ENCODE measurements around the gene SERF2.

SERF2 gene

DNA sequence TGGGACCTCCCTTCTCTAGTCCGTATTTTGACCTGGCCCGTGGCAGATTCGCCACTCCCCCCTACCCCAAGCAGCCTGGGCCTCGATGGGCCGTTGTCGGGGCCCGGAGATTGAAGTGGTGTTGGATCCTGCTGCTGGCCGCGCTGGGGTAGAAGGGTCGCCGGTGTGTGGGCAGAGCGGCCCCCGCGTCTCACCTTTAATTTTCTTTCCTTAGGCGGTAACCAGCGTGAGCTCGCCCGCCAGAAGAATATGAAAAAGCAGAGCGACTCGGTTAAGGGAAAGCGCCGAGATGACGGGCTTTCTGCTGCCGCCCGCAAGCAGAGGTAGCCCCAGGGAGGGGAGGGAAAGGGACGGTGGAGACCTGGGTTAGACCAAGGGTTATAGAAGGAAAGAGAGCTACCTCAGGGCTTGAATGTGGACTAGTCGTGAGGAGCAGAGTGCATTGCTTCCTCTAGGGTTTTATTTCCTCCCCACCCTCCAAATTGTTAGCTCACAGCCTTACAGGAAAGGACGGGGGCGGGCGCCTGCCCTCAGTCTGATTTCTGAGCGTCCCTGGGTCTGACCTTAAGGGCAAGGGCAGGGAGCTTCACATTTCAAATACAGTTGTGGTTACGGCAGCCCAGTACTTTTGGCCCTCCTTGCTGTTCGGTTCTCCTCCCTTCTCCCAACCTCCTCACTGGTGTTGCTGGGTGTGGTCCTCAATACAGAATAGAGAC, 799 bp downstream of the SERF2 start:
- peaks cover 17% of the 10 kb centered on the region for H3K4me1 ChIP-seq (ENCODE audit: control insufficient read depth, insufficient read depth, low read length, poor library complexity, severe bottlenecking)

DNA sequence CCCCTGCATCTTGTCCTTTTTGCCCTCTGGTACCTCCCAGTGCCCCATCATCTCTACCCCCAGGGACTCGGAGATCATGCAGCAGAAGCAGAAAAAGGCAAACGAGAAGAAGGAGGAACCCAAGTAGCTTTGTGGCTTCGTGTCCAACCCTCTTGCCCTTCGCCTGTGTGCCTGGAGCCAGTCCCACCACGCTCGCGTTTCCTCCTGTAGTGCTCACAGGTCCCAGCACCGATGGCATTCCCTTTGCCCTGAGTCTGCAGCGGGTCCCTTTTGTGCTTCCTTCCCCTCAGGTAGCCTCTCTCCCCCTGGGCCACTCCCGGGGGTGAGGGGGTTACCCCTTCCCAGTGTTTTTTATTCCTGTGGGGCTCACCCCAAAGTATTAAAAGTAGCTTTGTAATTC, 1.5 kb downstream of the SERF2 start:
- peaks cover 35% of the 10 kb centered on the region for H3K36me3 ChIP-seq (ENCODE audit: control insufficient read depth, insufficient read depth, low read length)
- peak overlapping the region; percentile 96 for H3K4me3 ChIP-seq (ENCODE audit: insufficient read depth, low read depth, low read length, poor library complexity, severe bottlenecking)
- no peaks in the 10 kb centered on the region for H3K27me3 ChIP-seq (replicated peaks; ENCODE audit: control insufficient read depth, insufficient read depth, low read length, poor library complexity, severe bottlenecking)
- H3K27ac ChIP-seq (ENCODE audit: insufficient read depth, low read length, poor library complexity, severe bottlenecking): peak overlapping the region; percentile 98
- no peak for DNase-seq
- peaks cover 17% of the 10 kb centered on the region for H3K4me1 ChIP-seq (ENCODE audit: control insufficient read depth, insufficient read depth, low read length, poor library complexity, severe bottlenecking)
- H3K9me3 ChIP-seq (ENCODE audit: control insufficient read depth, low read length): no peaks in the 10 kb centered on the region

More for the DNA sequence above, 799 bp downstream of the SERF2 start:
- no peak for DNase-seq
- no peaks in the 10 kb centered on the region for H3K27me3 ChIP-seq (replicated peaks; ENCODE audit: control insufficient read depth, insufficient read depth, low read length, poor library complexity, severe bottlenecking)
- peak overlapping the region; percentile 98 for H3K27ac ChIP-seq (ENCODE audit: insufficient read depth, low read length, poor library complexity, severe bottlenecking)
- no peaks in the 10 kb centered on the region for H3K9me3 ChIP-seq (ENCODE audit: control insufficient read depth, low read length)
- peak overlapping the region; percentile 96 for H3K4me3 ChIP-seq (ENCODE audit: insufficient read depth, low read depth, low read length, poor library complexity, severe bottlenecking)
- H3K36me3 ChIP-seq (ENCODE audit: control insufficient read depth, insufficient read depth, low read length): peaks cover 34% of the 10 kb centered on the region

DNA sequence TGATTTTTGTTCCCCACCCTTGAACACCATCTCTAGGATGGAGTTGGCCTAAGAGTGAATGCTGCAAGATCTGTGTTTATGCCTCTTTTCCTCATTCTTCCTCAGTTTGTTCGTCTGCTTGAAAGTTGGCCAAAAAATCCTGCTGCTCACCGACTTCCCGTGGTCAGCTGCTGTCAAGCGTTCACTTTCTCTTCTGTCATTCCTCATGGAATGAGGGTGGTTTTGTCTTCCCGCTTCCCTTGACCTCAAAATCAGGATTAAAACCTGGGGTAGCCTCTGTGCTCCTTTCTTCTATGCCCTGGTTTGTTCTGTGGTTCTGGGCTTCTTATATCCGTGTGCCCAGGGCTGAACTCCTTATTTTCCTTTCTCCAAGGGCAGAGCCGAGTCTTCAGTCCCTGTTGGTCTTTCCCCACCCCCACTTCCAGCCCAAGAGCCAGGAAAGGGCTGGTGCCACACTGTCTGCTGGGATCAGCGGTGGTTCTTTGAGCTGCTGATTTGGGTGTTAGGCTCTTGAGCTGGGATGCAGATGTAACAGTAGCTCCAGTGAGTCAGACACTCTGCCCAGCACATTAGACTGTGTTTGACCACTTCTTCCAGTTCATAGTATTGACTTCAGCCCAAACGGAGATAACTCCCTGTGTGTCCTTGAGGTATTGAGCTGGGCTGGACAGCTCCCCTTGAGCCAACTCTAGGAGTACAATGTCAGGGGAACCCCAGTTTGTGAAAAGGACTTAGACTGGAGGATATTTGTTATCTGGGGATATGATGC, 2.3 kb downstream of the SERF2 start:
- Histone ChIP-seq H3K9me3 (ENCODE audit: control insufficient read depth, low read length) (no peaks in the 10 kb centered on the region), H3K4me3 (ENCODE audit: insufficient read depth, low read depth, low read length, poor library complexity, severe bottlenecking) (no peak overlapping the region), H3K36me3 (ENCODE audit: control insufficient read depth, insufficient read depth, low read length) (peaks cover 42% of the 10 kb centered on the region), H3K27me3 (replicated peaks; ENCODE audit: control insufficient read depth, insufficient read depth, low read length, poor library complexity, severe bottlenecking) (no peaks in the 10 kb centered on the region), H3K27ac (ENCODE audit: insufficient read depth, low read length, poor library complexity, severe bottlenecking) (peak overlapping the region; percentile 1), H3K4me1 (ENCODE audit: control insufficient read depth, insufficient read depth, low read length, poor library complexity, severe bottlenecking) (peaks cover 17% of the 10 kb centered on the region)
- DNase-seq: no peak

DNA sequence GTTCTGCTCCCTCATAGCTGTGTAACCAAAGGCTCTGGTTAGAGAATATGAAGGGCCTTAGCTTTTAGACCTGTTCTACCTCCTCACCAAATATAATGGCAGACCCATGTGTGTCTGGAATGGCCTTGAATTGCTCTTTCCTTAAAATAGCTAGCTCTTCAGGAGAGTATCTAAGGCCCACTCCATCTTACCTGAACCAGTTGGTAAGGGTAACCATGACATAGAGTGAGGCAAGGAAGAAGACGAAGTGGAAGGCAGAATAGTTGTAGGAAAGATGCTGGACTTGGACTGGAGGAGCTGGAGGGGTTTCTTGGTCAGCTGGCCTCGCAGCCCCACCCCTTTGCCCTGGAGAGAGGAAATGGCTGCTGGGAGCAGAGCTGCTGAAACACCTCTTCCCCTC, 3.1 kb downstream of the SERF2 start:
- peak overlapping the region; percentile 1 for H3K27ac ChIP-seq (ENCODE audit: insufficient read depth, low read length, poor library complexity, severe bottlenecking)
- peaks cover 46% of the 10 kb centered on the region for H3K36me3 ChIP-seq (ENCODE audit: control insufficient read depth, insufficient read depth, low read length)
- H3K9me3 ChIP-seq (ENCODE audit: control insufficient read depth, low read length): no peaks in the 10 kb centered on the region
- no peak overlapping the region for H3K4me3 ChIP-seq (ENCODE audit: insufficient read depth, low read depth, low read length, poor library complexity, severe bottlenecking)
- H3K4me1 ChIP-seq (ENCODE audit: control insufficient read depth, insufficient read depth, low read length, poor library complexity, severe bottlenecking): peaks cover 22% of the 10 kb centered on the region
- no peak for DNase-seq
- H3K27me3 ChIP-seq (replicated peaks; ENCODE audit: control insufficient read depth, insufficient read depth, low read length, poor library complexity, severe bottlenecking): no peaks in the 10 kb centered on the region

DNA sequence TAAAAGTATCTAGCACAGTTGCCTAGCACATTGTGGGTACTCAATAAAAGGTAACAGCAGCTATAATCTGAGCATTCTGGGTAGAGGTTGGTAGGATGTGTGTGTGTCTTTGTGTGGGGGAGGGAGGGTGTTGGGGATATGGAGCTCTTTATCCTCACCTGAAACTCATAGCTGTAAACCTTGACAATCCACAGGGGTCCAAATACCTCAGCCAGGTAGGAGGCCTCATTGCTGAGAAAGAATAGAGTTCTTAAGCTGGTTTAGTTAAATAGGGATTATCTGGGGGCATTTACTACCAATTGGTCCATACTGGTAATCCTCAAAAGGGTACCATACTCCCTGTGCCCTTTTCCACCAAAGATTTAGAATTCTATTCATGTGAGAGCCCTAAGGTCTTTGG, 3.9 kb downstream of the SERF2 start:
- Histone ChIP-seq H3K27me3 (replicated peaks; ENCODE audit: control insufficient read depth, insufficient read depth, low read length, poor library complexity, severe bottlenecking) (no peaks in the 10 kb centered on the region), H3K27ac (ENCODE audit: insufficient read depth, low read length, poor library complexity, severe bottlenecking) (no peak overlapping the region), H3K4me1 (ENCODE audit: control insufficient read depth, insufficient read depth, low read length, poor library complexity, severe bottlenecking) (peaks cover 24% of the 10 kb centered on the region), H3K9me3 (ENCODE audit: control insufficient read depth, low read length) (no peaks in the 10 kb centered on the region), H3K4me3 (ENCODE audit: insufficient read depth, low read depth, low read length, poor library complexity, severe bottlenecking) (no peak overlapping the region), H3K36me3 (ENCODE audit: control insufficient read depth, insufficient read depth, low read length) (peaks cover 46% of the 10 kb centered on the region)
- DNase-seq: no peak

DNA sequence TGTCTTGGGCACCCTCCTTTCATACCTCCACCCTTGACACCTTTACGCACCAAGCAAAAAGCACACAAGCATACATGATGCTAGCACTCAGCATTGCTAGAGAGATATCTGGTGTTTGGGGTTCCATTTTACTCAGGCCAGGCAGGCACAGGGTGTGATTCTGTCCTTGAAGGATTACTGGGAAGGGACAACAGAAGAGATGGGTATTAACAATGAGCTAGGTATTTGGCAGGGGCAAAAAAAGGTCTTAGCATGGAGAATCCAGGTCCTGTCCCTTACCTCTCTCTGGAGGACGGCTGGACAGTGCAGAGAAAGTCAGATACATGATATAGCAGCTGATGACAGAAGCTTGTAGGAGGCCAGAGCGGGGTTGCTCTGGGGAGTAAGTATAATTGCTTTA, 4.4 kb downstream of the SERF2 start:
- DNase-seq: no peak
- Histone ChIP-seq H3K36me3 (ENCODE audit: control insufficient read depth, insufficient read depth, low read length) (peaks cover 46% of the 10 kb centered on the region), H3K9me3 (ENCODE audit: control insufficient read depth, low read length) (no peaks in the 10 kb centered on the region), H3K27me3 (replicated peaks; ENCODE audit: control insufficient read depth, insufficient read depth, low read length, poor library complexity, severe bottlenecking) (no peaks in the 10 kb centered on the region), H3K27ac (ENCODE audit: insufficient read depth, low read length, poor library complexity, severe bottlenecking) (no peak overlapping the region), H3K4me3 (ENCODE audit: insufficient read depth, low read depth, low read length, poor library complexity, severe bottlenecking) (no peak overlapping the region), H3K4me1 (ENCODE audit: control insufficient read depth, insufficient read depth, low read length, poor library complexity, severe bottlenecking) (peaks cover 27% of the 10 kb centered on the region)

DNA sequence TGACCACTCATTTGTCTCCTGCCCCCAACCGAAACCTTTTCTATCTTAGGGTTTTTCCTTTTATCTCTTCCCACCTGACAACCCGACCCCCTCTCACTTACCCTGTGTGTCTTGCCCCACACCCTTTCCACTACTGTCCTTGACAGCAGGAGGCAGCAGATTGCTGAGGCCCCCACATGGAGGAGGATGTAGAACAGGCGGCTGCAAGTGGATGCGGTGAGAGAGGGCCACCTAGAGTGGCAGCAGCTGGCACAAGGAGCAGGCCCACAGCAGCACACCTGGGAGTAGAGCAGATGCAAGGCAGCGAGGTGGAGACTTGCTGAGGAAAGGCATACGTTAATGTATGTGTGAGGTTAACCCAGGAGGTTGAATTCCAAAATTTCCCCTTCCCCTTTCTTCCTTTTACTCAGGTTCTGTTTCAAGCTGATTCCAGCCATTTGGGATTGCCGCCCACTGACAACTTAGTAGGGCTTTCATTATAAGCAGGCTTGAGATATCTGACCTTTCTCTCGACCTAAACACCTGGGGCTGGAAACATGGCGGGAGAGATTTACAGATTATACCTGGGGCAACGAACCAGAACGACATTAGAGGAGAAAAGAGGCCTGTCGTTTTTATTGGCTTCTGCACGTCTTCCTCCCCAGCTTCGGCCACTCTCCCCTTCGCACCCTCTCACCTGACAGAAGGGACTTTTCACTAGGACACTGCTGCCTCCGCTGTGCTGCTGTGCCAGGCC, 7.3 kb downstream of the SERF2 start:
- H3K36me3 ChIP-seq (ENCODE audit: control insufficient read depth, insufficient read depth, low read length): peaks cover 49% of the 10 kb centered on the region

DNA sequence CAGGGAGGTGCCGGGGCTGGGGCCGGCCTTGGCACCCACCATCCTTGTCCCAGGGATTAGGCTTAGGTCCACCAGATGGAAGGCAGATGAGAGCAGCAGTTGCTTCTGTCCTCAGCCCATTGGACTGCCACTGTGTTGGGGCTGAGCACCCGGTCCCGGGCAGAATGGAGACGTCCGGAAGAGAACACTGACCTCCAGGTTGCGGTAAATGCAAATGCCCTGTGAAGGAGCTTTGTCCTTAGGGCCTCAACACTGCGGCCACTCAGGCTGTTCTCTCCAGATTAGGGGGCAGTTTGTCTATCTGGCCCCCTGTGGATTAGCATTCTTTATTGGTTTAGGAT, 7.8 kb downstream of the SERF2 start, which contains the start of gene SERINC4:
Gene SERINC4 (minus strand): TSS at position 276 of the 341 bp plus-strand sequence. CDS start 234 bp downstream, at position 42.
- Histone ChIP-seq H3K27ac (ENCODE audit: insufficient read depth, low read length, poor library complexity, severe bottlenecking) (peak within 1 kb of the TSS; percentile 77), H3K27me3 (replicated peaks; ENCODE audit: control insufficient read depth, insufficient read depth, low read length, poor library complexity, severe bottlenecking) (no peaks in the 10 kb centered on the region), H3K36me3 (ENCODE audit: control insufficient read depth, insufficient read depth, low read length) (peaks cover 48% of the 10 kb centered on the region), H3K4me3 (ENCODE audit: insufficient read depth, low read depth, low read length, poor library complexity, severe bottlenecking) (peak within 1 kb of the TSS; percentile 89), H3K9me3 (ENCODE audit: control insufficient read depth, low read length) (no peaks in the 10 kb centered on the region), H3K4me1 (ENCODE audit: control insufficient read depth, insufficient read depth, low read length, poor library complexity, severe bottlenecking) (peaks cover 16% of the 10 kb centered on the region)
- no peak for DNase-seq

More for the DNA sequence above, 7.3 kb downstream of the SERF2 start:
- H3K4me3 ChIP-seq (ENCODE audit: insufficient read depth, low read depth, low read length, poor library complexity, severe bottlenecking): no peak overlapping the region
- no peak for DNase-seq
- H3K9me3 ChIP-seq (ENCODE audit: control insufficient read depth, low read length): no peaks in the 10 kb centered on the region
- H3K4me1 ChIP-seq (ENCODE audit: control insufficient read depth, insufficient read depth, low read length, poor library complexity, severe bottlenecking): peaks cover 20% of the 10 kb centered on the region
- H3K27me3 ChIP-seq (replicated peaks; ENCODE audit: control insufficient read depth, insufficient read depth, low read length, poor library complexity, severe bottlenecking): no peaks in the 10 kb centered on the region
- peak overlapping the region; percentile 77 for H3K27ac ChIP-seq (ENCODE audit: insufficient read depth, low read length, poor library complexity, severe bottlenecking)

DNA sequence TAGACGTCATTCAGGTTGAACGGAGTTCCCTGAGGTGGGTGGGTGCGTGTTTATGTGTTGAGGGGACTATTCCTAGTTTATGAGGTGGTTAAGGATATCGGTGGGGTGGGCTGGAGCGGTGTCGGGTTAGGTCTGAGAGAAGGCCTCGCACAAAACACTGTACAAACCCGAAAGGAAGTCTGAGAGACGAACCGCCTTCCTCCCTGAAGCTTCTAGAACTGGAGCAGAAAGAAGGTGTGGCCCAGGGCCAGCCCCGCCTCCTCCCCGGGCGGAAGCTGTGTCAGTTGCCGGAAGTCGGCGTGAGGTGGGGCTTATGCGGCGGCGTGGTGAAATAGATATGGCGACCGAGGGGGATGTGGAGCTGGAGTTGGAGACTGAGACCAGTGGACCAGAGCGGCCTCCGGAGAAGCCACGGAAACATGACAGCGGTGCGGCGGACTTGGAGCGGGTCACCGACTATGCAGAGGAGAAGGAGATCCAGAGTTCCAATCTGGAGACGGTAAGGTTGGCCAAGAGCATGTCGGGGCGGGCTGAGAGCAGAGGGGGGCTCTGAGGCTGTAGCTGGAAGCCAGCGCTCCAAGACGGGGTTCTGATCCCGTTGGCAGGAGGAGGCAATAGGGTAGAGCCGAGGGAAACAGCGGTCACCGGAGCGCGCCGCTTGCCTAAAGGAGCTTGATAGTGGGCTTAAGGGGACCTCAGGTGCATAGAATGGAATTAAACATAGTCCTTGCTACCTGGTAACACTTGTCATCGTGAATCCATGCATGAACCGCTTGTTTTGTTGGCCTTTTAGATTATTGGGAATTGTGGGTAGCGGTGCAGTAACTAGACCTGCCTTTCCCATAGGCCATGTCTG, 8.4 kb downstream of the SERF2 start, which contains the start of gene HYPK:
Gene HYPK (plus strand): TSS at position 314 of the 856 bp plus-strand sequence. CDS start 24 bp downstream, at position 338.
- DNase-seq: peak; percentile 84 to 88 (median 85)
- H3K4me1 ChIP-seq (ENCODE audit: control insufficient read depth, insufficient read depth, low read length, poor library complexity, severe bottlenecking): peaks cover 11% of the 10 kb centered on the region
- peak within 1 kb of the TSS; percentile 77 for H3K27ac ChIP-seq (ENCODE audit: insufficient read depth, low read length, poor library complexity, severe bottlenecking)
- peak within 1 kb of the TSS; percentile 89 for H3K4me3 ChIP-seq (ENCODE audit: insufficient read depth, low read depth, low read length, poor library complexity, severe bottlenecking)
- no peaks in the 10 kb centered on the region for H3K9me3 ChIP-seq (ENCODE audit: control insufficient read depth, low read length)
- H3K36me3 ChIP-seq (ENCODE audit: control insufficient read depth, insufficient read depth, low read length): peaks cover 48% of the 10 kb centered on the region
- no peaks in the 10 kb centered on the region for H3K27me3 ChIP-seq (replicated peaks; ENCODE audit: control insufficient read depth, insufficient read depth, low read length, poor library complexity, severe bottlenecking)
